ENCODE results near the gene CNBD2.

GRCh38 chr20:36004045-36004444 is 35.7 kb downstream of the CNBD2 start:
- no peak for TF ChIP-seq EZH2 (IDR thresholded peaks at IDR 0.05; ENCODE audit: insufficient read depth, poor library complexity, severe bottlenecking)
- TF ChIP-seq EZH2phosphoT487 (IDR thresholded peaks at IDR 0.05; ENCODE audit: insufficient read depth, low read depth), result no peak

Measured in GM23248 (cell line).